C4-2B (cell line): ENCODE measurements around the gene SON.

Source experiments
- ZFX ChIP-seq: fragments of 450-650 bp; IDR thresholded peaks from 2 replicates; pipeline ENCODE4 v1.6.1; 2017
- TF ChIP-seq, protein P1 (sequence below): fragments of 450-650 bp; conservative IDR thresholded peaks from 2 replicates; pipeline ENCODE4 v1.5.1; 2017; ENCODE audit warnings: mild to moderate bottlenecking

DNA sequence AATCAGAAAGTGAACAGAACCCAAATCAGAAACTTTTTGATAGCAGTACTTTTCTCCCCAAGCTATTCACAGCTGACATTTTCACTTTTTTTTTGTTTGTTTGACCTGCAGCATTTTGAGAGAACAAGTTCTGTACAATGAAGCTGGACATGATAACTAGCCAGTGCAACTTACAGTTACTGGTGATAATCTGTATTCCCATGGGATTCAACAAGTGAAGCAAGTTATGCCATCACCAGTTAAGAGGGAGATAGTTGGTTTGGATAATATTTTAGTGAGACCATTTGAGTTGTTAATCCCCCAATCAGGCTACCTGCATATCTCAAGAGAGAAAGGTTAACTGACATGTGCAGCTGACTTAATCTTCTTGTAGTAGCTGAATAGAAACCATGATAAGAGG is 18.1 kb downstream of the SON start:
- TF ChIP-seq, protein P1, sequence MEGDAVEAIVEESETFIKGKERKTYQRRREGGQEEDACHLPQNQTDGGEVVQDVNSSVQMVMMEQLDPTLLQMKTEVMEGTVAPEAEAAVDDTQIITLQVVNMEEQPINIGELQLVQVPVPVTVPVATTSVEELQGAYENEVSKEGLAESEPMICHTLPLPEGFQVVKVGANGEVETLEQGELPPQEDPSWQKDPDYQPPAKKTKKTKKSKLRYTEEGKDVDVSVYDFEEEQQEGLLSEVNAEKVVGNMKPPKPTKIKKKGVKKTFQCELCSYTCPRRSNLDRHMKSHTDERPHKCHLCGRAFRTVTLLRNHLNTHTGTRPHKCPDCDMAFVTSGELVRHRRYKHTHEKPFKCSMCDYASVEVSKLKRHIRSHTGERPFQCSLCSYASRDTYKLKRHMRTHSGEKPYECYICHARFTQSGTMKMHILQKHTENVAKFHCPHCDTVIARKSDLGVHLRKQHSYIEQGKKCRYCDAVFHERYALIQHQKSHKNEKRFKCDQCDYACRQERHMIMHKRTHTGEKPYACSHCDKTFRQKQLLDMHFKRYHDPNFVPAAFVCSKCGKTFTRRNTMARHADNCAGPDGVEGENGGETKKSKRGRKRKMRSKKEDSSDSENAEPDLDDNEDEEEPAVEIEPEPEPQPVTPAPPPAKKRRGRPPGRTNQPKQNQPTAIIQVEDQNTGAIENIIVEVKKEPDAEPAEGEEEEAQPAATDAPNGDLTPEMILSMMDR = no peak
- no peak for TF ChIP-seq ZFX
